ENCODE data around the gene INPP5D. TPM values are rescaled to one million over a fixed set of nuclear protein-coding genes. Genes with fewer than 3 reads are reported as not detected.

The INPP5D gene
- total RNA-seq, 4 donors from 2014 or later = 8.0 to 12.5 (median 11.9) TPM

DNA sequence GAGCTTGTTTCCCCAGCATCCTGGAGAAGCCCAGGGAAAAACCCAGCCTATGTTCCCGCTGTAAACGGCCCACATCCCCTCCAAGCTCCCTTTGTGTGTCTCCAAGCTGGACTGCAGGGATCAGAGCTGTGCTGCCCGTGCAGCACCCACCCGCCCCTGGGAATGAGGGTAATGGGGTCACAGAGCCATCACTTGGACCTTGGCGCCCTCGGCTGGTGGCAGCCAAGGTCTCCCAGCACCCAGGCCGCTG is 670 bp upstream of the INPP5D start:
- Histone ChIP-seq H3K9me3 (no peaks in the 10 kb centered on the region), H3K4me3 (peak overlapping the region in 2 of 4 donors; percentile 43 to 50), H3K27ac (replicated peaks in 1 of 4) (peak overlapping the region; percentile 53 to 74 (median 72)), H3K36me3 (no peaks in the 10 kb centered on the region), H3K4me1 (peaks cover 28 to 44% (median 41%) of the 10 kb centered on the region in 4 donors), H3K27me3 (peaks cover 0 to 6% (median 0%) of the 10 kb centered on the region in 4 donors)
- WGBS = 64% methylated on average over 6 of the region's 7 CpGs
- intact Hi-C loops (cut with DNase I) = loop anchor here (10.0 kb wide), 1 partner anchor 455 kb away; no protein-coding TSS in a partner anchor
- DNase-seq (ENCODE audit: extremely low spot score) = no peak
- no peak for TF ChIP-seq POLR2AphosphoS5 (IDR thresholded peaks at IDR 0.05)
- no peak for TF ChIP-seq POLR2A (IDR thresholded peaks at IDR 0.05; ENCODE audit: low read depth)
- TF ChIP-seq, protein P1, sequence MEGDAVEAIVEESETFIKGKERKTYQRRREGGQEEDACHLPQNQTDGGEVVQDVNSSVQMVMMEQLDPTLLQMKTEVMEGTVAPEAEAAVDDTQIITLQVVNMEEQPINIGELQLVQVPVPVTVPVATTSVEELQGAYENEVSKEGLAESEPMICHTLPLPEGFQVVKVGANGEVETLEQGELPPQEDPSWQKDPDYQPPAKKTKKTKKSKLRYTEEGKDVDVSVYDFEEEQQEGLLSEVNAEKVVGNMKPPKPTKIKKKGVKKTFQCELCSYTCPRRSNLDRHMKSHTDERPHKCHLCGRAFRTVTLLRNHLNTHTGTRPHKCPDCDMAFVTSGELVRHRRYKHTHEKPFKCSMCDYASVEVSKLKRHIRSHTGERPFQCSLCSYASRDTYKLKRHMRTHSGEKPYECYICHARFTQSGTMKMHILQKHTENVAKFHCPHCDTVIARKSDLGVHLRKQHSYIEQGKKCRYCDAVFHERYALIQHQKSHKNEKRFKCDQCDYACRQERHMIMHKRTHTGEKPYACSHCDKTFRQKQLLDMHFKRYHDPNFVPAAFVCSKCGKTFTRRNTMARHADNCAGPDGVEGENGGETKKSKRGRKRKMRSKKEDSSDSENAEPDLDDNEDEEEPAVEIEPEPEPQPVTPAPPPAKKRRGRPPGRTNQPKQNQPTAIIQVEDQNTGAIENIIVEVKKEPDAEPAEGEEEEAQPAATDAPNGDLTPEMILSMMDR (IDR thresholded peaks at IDR 0.05) = no peak
- no peak for TF ChIP-seq EP300 (IDR thresholded peaks at IDR 0.05)

DNA sequence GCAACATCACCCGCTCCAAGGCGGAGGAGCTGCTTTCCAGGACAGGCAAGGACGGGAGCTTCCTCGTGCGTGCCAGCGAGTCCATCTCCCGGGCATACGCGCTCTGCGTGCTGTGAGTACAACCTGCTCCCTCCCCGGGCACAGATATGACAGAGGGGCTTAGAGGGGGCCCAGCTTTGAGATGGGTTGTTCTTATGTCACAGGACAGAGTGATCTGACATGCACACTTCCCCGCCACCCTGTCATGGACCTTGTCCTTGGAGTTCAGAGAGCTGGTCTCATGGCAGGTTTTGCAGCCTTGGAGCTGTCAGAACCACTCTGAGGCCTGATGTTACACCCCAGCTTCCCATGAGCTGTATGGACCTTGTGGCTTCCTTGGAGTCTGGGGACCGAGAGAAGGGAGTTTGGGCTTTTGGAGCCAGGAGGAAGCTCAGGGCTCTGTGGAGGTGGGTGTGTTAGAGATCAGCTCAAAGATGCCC is 398 bp downstream of the INPP5D start:
- intact Hi-C loops (cut with DNase I) = no loop called here
- DNase-seq (ENCODE audit: extremely low spot score) = no peak
- 88% methylated on average over 6 of the region's 13 CpGs for WGBS
- Histone ChIP-seq H3K4me1 (peaks cover 27 to 50% (median 41%) of the 10 kb centered on the region in 4 donors), H3K9me3 (no peaks in the 10 kb centered on the region), H3K27ac (replicated peaks in 1 of 4) (peak overlapping the region; percentile 53 to 74 (median 72)), H3K27me3 (no peaks in the 10 kb centered on the region), H3K4me3 (peak overlapping the region; percentile 43 to 57 (median 50)), H3K36me3 (no peaks in the 10 kb centered on the region)
- TF ChIP-seq, protein P1 (IDR thresholded peaks at IDR 0.05) = no peak
- TF ChIP-seq POLR2A (IDR thresholded peaks at IDR 0.05; ENCODE audit: low read depth) (no peak), POLR2AphosphoS5 (IDR thresholded peaks at IDR 0.05) (no peak), EP300 (IDR thresholded peaks at IDR 0.05) (no peak)

DNA sequence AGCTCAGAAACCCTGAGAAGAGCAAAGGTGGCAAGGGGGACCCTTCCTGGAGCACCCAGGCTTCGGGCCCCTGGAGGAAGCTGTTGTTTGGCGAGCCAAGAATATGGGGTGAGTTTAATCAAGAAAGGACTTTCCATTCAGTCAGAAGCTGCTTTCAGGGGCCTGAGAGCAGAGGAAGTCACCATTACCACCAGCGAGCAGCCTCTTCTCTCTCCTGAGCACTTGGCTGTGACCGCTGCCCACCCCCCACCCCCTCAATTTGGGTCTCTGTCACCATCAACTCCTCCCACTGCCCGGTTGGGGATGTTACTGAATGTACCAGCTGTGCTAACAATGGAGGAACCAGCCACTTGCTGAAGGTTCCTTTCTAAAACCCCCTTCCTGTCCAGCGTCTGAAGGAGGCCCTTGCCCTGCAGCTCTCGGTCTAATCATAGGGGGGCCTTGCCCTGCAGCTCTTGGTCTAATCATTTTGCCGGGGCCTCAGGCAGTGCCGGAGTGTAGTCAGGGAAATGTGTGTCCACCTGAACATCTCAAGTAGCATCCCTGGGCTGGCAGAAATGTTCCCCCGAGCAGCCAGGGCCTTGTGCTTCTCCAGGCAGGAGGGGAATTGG is 943 bp downstream of the INPP5D start:
- Histone ChIP-seq H3K4me3 (peak overlapping the region; percentile 43 to 57 (median 50)), H3K4me1 (peaks cover 27 to 50% (median 41%) of the 10 kb centered on the region in 4 donors), H3K27me3 (no peaks in the 10 kb centered on the region), H3K36me3 (no peaks in the 10 kb centered on the region), H3K27ac (replicated peaks in 1 of 4) (peak overlapping the region; percentile 53 to 74 (median 72)), H3K9me3 (no peaks in the 10 kb centered on the region)
- DNase-seq (ENCODE audit: extremely low spot score) = no peak
- intact Hi-C loops (cut with DNase I) = no loop called here
- TF ChIP-seq POLR2AphosphoS5 (IDR thresholded peaks at IDR 0.05) = no peak
- TF ChIP-seq, protein P1 (IDR thresholded peaks at IDR 0.05) = no peak
- no peak for TF ChIP-seq EP300 (IDR thresholded peaks at IDR 0.05)
- no peak for TF ChIP-seq POLR2A (IDR thresholded peaks at IDR 0.05; ENCODE audit: low read depth)
- WGBS = 59% methylated on average over 3 of the region's 10 CpGs

DNA sequence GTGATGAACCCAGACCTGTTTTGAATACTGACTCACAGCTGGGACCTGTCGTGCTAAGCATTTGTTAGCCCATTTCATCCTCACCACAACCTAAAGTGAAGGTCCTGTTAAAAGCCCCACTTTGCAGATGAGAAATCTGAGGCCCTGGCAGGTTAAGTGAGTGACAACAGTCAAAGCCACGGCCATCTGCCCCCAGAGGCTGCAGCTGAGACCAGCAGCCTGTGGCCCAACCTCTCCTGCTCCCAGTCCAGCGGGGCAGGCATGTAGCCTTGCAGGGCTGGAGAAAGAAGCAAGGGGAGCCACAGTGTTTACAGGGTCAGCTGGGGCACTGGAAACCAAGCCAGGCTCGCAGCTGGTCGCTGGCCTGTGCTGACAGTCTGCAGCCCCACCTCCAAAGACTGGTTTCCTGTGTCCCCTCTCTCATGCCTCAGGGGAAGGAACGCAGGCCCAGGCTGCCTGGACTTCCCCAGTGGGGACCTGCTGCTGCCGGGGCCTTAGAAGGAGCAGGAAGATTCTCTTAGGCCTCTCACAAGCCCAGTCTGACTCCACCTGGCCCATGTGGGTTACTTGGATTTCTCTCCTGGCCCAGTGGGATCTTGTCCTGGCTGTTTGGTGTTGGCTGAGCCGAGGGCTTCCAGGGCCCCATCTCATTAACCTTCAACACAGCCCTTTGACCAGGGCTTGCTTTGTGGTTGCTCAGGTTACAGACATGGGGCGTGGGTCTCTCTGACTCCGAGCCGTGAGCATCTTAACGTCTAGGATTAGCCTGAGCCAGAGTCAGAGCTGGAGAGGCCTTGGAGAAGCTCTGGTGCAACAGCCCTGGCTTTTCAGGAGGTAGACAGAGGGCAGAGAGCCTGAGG is 1.7 kb downstream of the INPP5D start:
- TF ChIP-seq POLR2AphosphoS5 (IDR thresholded peaks at IDR 0.05) (no peak), POLR2A (IDR thresholded peaks at IDR 0.05; ENCODE audit: low read depth) (no peak), EP300 (IDR thresholded peaks at IDR 0.05) (no peak)
- TF ChIP-seq, protein P1 (IDR thresholded peaks at IDR 0.05) = peak in 2 of 3 experiments; percentile 9 to 24
- Histone ChIP-seq H3K9me3 (no peaks in the 10 kb centered on the region), H3K27ac (replicated peaks in 1 of 4) (peak overlapping the region; percentile 53 to 74 (median 72)), H3K36me3 (no peaks in the 10 kb centered on the region), H3K4me1 (peaks cover 27 to 50% (median 41%) of the 10 kb centered on the region in 4 donors), H3K4me3 (peak overlapping the region; percentile 43 to 57 (median 50)), H3K27me3 (no peaks in the 10 kb centered on the region)
- intact Hi-C loops (cut with DNase I) = no loop called here
- DNase-seq (ENCODE audit: extremely low spot score) = no peak
- WGBS = 43% methylated on average over 5 of the region's 12 CpGs
